ENCODE data around the gene MPZ. TPM values are rescaled to one million over a fixed set of nuclear protein-coding genes. Genes with fewer than 3 reads are reported as not detected.
A peak's percentile ranks its signal among the peaks of the same experiment; 100 is the strongest.
"Not testable (repeated sequence)": the region's sequence is repeated elsewhere in the genome, so short reads cannot be mapped to it uniquely, and the experiment has no call there.

The MPZ gene
- total RNA-seq, 2 experiments from 2014 or later: 4.4 to 5.9 TPM

- Mint-ChIP-seq H3K4me3 (no peak overlapping the region), H3K27me3 (ENCODE audit: low read depth) (peaks cover 50% of the 10 kb centered on the region), H3K36me3 (ENCODE audit: low read depth) (peaks cover 12% of the 10 kb centered on the region), H3K9me3 (peaks cover 15% of the 10 kb centered on the region), H3K4me1 (ENCODE audit: low read depth) (peaks cover 9% of the 10 kb centered on the region), H3K27ac (no peak overlapping the region)
- CTCF ChIA-PET: interaction anchor here (1.2 kb wide), 1 partner anchor 12 kb away, joined by 3 read pairs; no protein-coding TSS in a partner anchor
- intact Hi-C loops (cut with micrococcal nuclease): no loop called here
- no peak for DNase-seq
Measured at GRCh38 chr1:161261261-161262235, 48.2 kb downstream of the MPZ start.

- CTCF ChIA-PET: interaction anchor here (0.6 to 1.2 kb wide), 2 partner anchors 13 to 247 kb away, joined by 3 to 4 read pairs; no protein-coding TSS in a partner anchor
- H3K4me3 Mint-ChIP-seq: no peak overlapping the region
- H3K4me1 Mint-ChIP-seq (ENCODE audit: low read depth): peaks cover 9% of the 10 kb centered on the region
- intact Hi-C loops (cut with micrococcal nuclease): no loop called here
- H3K27ac Mint-ChIP-seq: no peak overlapping the region
- no peak for DNase-seq
- peaks cover 50% of the 10 kb centered on the region for H3K27me3 Mint-ChIP-seq (ENCODE audit: low read depth)
- peaks cover 14% of the 10 kb centered on the region for H3K36me3 Mint-ChIP-seq (ENCODE audit: low read depth)
- peaks cover 15% of the 10 kb centered on the region for H3K9me3 Mint-ChIP-seq
Measured at GRCh38 chr1:161260376-161261260, 49.1 kb downstream of the MPZ start.

GRCh38 chr1:161259765-161260164, 50.0 kb downstream of the MPZ start:
- Mint-ChIP-seq H3K4me3 (no peak overlapping the region), H3K36me3 (ENCODE audit: low read depth) (peaks cover 14% of the 10 kb centered on the region), H3K4me1 (ENCODE audit: low read depth) (peaks cover 9% of the 10 kb centered on the region), H3K9me3 (peaks cover 15% of the 10 kb centered on the region), H3K27me3 (ENCODE audit: low read depth) (peaks cover 49% of the 10 kb centered on the region), H3K27ac (no peak overlapping the region)
- intact Hi-C loops (cut with micrococcal nuclease): no loop called here
- no peak for DNase-seq
- CTCF ChIA-PET: interaction anchor here (0.6 to 1.2 kb wide), 2 partner anchors 13 to 248 kb away, joined by 3 to 4 read pairs; no protein-coding TSS in a partner anchor

GRCh38 chr1:161259345-161259702, 50.4 kb downstream of the MPZ start:
- DNase-seq: no peak
- intact Hi-C loops (cut with micrococcal nuclease): no loop called here
- Mint-ChIP-seq H3K36me3 (ENCODE audit: low read depth) (peaks cover 14% of the 10 kb centered on the region), H3K9me3 (peaks cover 15% of the 10 kb centered on the region), H3K4me3 (peak overlapping the region; percentile 58), H3K4me1 (ENCODE audit: low read depth) (peaks cover 9% of the 10 kb centered on the region), H3K27ac (no peak overlapping the region), H3K27me3 (ENCODE audit: low read depth) (peaks cover 47% of the 10 kb centered on the region)
- CTCF ChIA-PET: interaction anchor here (1.0 to 1.9 kb wide), 3 partner anchors 32 to 37 kb away, joined by 3 to 7 read pairs (median 3); no protein-coding TSS in a partner anchor

GRCh38 chr1:161258439-161259344, 51.1 kb downstream of the MPZ start, which contains the start of gene PCP4L1:
Gene PCP4L1, plus strand, starts transcription at chr1:161258745. Its CDS starts 230 bp downstream, at chr1:161258975.
- Mint-ChIP-seq H3K4me3 (peak within 1 kb of the TSS; percentile 58), H3K27ac (no peak within 1 kb of the TSS)
- CTCF ChIA-PET: interaction anchor here (0.7 to 1.9 kb wide), 5 partner anchors 11 to 93 kb away, joined by 3 to 7 read pairs (median 3); no protein-coding TSS in a partner anchor

GRCh38 chr1:161257109-161257508, 52.7 kb downstream of the MPZ start:
- H3K4me3 Mint-ChIP-seq; intact Hi-C loops (cut with micrococcal nuclease): not testable (repeated sequence)
- peaks cover 15% of the 10 kb centered on the region for H3K9me3 Mint-ChIP-seq

More at GRCh38 chr1:161258439-161259344, 51.1 kb downstream of the MPZ start, which contains the start of gene PCP4L1:
- DNase-seq: peak; percentile 50
- peaks cover 15% of the 10 kb centered on the region for H3K9me3 Mint-ChIP-seq
- H3K4me1 Mint-ChIP-seq (ENCODE audit: low read depth): peaks cover 9% of the 10 kb centered on the region
- H3K27me3 Mint-ChIP-seq (ENCODE audit: low read depth): peaks cover 47% of the 10 kb centered on the region
- intact Hi-C loops (cut with micrococcal nuclease): no loop called here
- H3K36me3 Mint-ChIP-seq (ENCODE audit: low read depth): peaks cover 14% of the 10 kb centered on the region

GRCh38 chr1:161255955-161256520, 53.7 kb downstream of the MPZ start:
- H3K36me3 Mint-ChIP-seq (ENCODE audit: low read depth): peaks cover 14% of the 10 kb centered on the region
- peaks cover 36% of the 10 kb centered on the region for H3K27me3 Mint-ChIP-seq (ENCODE audit: low read depth)
- intact Hi-C loops (cut with micrococcal nuclease); H3K4me1 Mint-ChIP-seq (ENCODE audit: low read depth); H3K4me3 Mint-ChIP-seq; H3K27ac Mint-ChIP-seq; DNase-seq: not testable (repeated sequence)
- peaks cover 15% of the 10 kb centered on the region for H3K9me3 Mint-ChIP-seq
- CTCF ChIA-PET: interaction anchor here (1.1 kb wide), 2 partner anchors 29 to 35 kb away, joined by 3 to 5 read pairs; no protein-coding TSS in a partner anchor

More at GRCh38 chr1:161257109-161257508, 52.7 kb downstream of the MPZ start:
- peaks cover 14% of the 10 kb centered on the region for H3K36me3 Mint-ChIP-seq (ENCODE audit: low read depth)
- DNase-seq: peak; percentile 26
- CTCF ChIA-PET: interaction anchor here (0.6 to 1.2 kb wide), 7 partner anchors 9 to 128 kb away, joined by 3 to 6 read pairs (median 4); partner anchors contain the start of gene TOMM40L
- H3K4me1 Mint-ChIP-seq (ENCODE audit: low read depth); H3K27ac Mint-ChIP-seq: not testable (repeated sequence)
- H3K27me3 Mint-ChIP-seq (ENCODE audit: low read depth): peaks cover 44% of the 10 kb centered on the region

GRCh38 chr1:161255302-161255701, 54.5 kb downstream of the MPZ start:
- H3K4me1 Mint-ChIP-seq (ENCODE audit: low read depth): not testable (repeated sequence)

More at GRCh38 chr1:161255302-161255701, 54.5 kb downstream of the MPZ start:
- H3K4me3 Mint-ChIP-seq; intact Hi-C loops (cut with micrococcal nuclease); DNase-seq; H3K27ac Mint-ChIP-seq: not testable (repeated sequence)
- CTCF ChIA-PET: interaction anchor here (1.1 kb wide), 1 partner anchor 36 kb away, joined by 5 read pairs; no protein-coding TSS in a partner anchor
- H3K27me3 Mint-ChIP-seq (ENCODE audit: low read depth): peaks cover 32% of the 10 kb centered on the region
- peaks cover 15% of the 10 kb centered on the region for H3K9me3 Mint-ChIP-seq
- H3K36me3 Mint-ChIP-seq (ENCODE audit: low read depth): peaks cover 14% of the 10 kb centered on the region

All from activated naive CD4-positive, alpha-beta T cell treated with anti-CD3 and anti-CD28 coated beads for 36 hours (primary cell).